ENCODE data around the gene PSEN2. TPM values are rescaled to one million over a fixed set of nuclear protein-coding genes. Genes with fewer than 3 reads are reported as not detected.

PSEN2 gene
- total and polyA plus RNA-seq, 2 donors (not counting 3 experiments of a cell fraction or from before 2014, with no cell fraction given) = 12.5 to 19.3 TPM

DNA sequence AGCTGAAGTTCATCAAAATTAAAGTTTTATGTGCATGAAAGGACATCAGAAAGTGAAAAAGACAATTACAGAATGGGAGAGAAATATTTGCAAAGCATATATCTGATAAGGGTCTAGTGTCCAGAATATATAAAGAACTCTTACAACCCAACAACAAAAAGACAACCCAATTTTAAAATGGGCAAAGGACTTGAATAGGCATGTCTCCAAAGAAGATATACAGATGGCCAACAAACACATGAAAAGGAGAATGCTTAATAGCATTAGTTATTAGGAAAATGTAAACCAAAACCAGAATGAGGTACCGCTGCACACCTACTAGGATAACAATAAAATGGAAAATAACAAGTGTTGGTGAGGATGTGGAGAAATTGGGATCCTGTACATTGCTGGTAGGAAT is 1.7 kb upstream of the PSEN2 start:
- no peak for DNase-seq (ENCODE audit: low read depth, low spot score)
- CTCF ChIA-PET = no interaction called here
- no peaks in the 10 kb centered on the region for H3K36me3 ChIP-seq (ENCODE audit: control insufficient read depth in 2 of 2, extremely low read depth in 1 of 2, insufficient read depth in 2 of 2, low read length in 2 of 2)
- POLR2A ChIA-PET = no interaction called here
- H3K9me1 ChIP-seq (replicated peaks; ENCODE audit: control insufficient read depth, extremely low read depth, insufficient read depth, low read length) = no peaks in the 10 kb centered on the region
- no peak overlapping the region for H3K9ac ChIP-seq (replicated peaks; ENCODE audit: extremely low read depth, insufficient read depth, low read length)
- dilution Hi-C loops (cut with MboI; ENCODE audit: extremely low pct_ligation_motif_present, low sequenced_read_pairs) = no loop called here
- H3K27ac ChIP-seq (ENCODE audit: insufficient read depth, low read depth, low read length) = no peak overlapping the region
- H3K9me3 ChIP-seq (replicated peaks; ENCODE audit: control insufficient read depth, insufficient read depth, low read length) = no peaks in the 10 kb centered on the region
- no peaks in the 10 kb centered on the region for H3K27me3 ChIP-seq (ENCODE audit: control insufficient read depth in 2 of 2, insufficient read depth in 2 of 2, low read length in 2 of 2)
- intact Hi-C loops (cut with micrococcal nuclease) = no loop called here
- FAIRE-seq = no peak
- no peak overlapping the region for H2AFZ ChIP-seq (ENCODE audit: low read depth, low read length)
- peaks cover 16% of the 10 kb centered on the region for H3K4me1 ChIP-seq (ENCODE audit: control insufficient read depth, extremely low read depth, insufficient read depth, low read length)
- TF ChIP-seq JUN (IDR thresholded peaks at IDR 0.05; ENCODE audit: borderline replicate concordance, insufficient read depth, insufficient read length, low read depth) (no peak), POLR2A (IDR thresholded peaks at IDR 0.05; ENCODE audit: low read depth, low read length) (no peak), POLR2AphosphoS5 (IDR thresholded peaks at IDR 0.05; ENCODE audit: insufficient read depth, low read depth, low read length) (no peak)
- BruUV-seq (replicated peaks) = no TSS peak
- H3K79me2 ChIP-seq (ENCODE audit: control insufficient read depth, insufficient read depth, low read length) = no peaks in the 10 kb centered on the region
- H4K20me1 ChIP-seq (replicated peaks; ENCODE audit: control insufficient read depth, extremely low read depth, insufficient read depth, low read length) = no peaks in the 10 kb centered on the region
- no peak overlapping the region for H3K4me3 ChIP-seq (replicated peaks in 1 of 3; ENCODE audit: insufficient read depth in 1 of 3, low read depth in 1 of 3, low read length in 3 of 3)
- no peak overlapping the region for H3K4me2 ChIP-seq (ENCODE audit: insufficient read depth, low read length)

DNA sequence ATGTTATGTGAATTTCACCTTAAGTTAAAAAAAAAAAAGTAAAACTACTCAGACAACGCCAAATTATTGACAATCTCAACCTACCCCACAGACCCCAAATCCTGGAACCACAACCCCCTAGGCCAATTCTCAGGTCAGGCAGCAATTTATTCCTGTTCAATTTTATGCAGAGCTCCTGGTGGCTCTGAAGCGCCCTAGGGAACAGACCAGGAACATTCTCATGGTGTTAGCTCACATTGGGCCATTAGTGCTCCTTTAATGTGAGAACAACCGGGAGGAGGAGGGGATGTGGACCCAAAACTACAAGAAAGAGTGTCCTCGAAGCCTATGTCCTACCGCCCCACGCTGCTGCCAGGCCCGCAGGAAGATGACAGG is 403 bp upstream of the PSEN2 start:
- Histone ChIP-seq H3K9me3 (replicated peaks; ENCODE audit: control insufficient read depth, insufficient read depth, low read length) (no peaks in the 10 kb centered on the region), H3K27ac (ENCODE audit: insufficient read depth, low read depth, low read length) (no peak overlapping the region), H3K9ac (replicated peaks; ENCODE audit: extremely low read depth, insufficient read depth, low read length) (no peak overlapping the region), H3K79me2 (ENCODE audit: control insufficient read depth, insufficient read depth, low read length) (no peaks in the 10 kb centered on the region), H3K4me3 (replicated peaks in 1 of 3; ENCODE audit: insufficient read depth in 1 of 3, low read depth in 1 of 3, low read length in 3 of 3) (peak overlapping the region in 2 of 3 experiments; percentile 55 to 61), H3K36me3 (ENCODE audit: control insufficient read depth in 2 of 2, extremely low read depth in 1 of 2, insufficient read depth in 2 of 2, low read length in 2 of 2) (no peaks in the 10 kb centered on the region), H3K4me2 (ENCODE audit: insufficient read depth, low read length) (peak overlapping the region; percentile 76), H3K27me3 (ENCODE audit: control insufficient read depth in 2 of 2, insufficient read depth in 2 of 2, low read length in 2 of 2) (no peaks in the 10 kb centered on the region), H3K4me1 (ENCODE audit: control insufficient read depth, extremely low read depth, insufficient read depth, low read length) (peaks cover 16% of the 10 kb centered on the region), H3K9me1 (replicated peaks; ENCODE audit: control insufficient read depth, extremely low read depth, insufficient read depth, low read length) (no peaks in the 10 kb centered on the region), H4K20me1 (replicated peaks; ENCODE audit: control insufficient read depth, extremely low read depth, insufficient read depth, low read length) (no peaks in the 10 kb centered on the region), H2AFZ (ENCODE audit: low read depth, low read length) (peak overlapping the region; percentile 94)
- ChIA-PET CTCF (interaction anchor here (1.3 kb wide), 1 partner anchor 16 kb away, joined by 3 read pairs; no protein-coding TSS in a partner anchor), POLR2A (no interaction called here)
- dilution Hi-C loops (cut with MboI; ENCODE audit: extremely low pct_ligation_motif_present, low sequenced_read_pairs) (no loop called here), intact Hi-C loops (cut with micrococcal nuclease) (loop anchor here (1.0 to 2.0 kb wide), 2 partner anchors 70 to 243 kb away; partner anchors contain the start of gene COQ8A)
- BruUV-seq (replicated peaks) = no TSS peak
- DNase-seq (ENCODE audit: low read depth, low spot score) (no peak), FAIRE-seq (no peak)
- TF ChIP-seq GATA2 (IDR thresholded peaks at IDR 0.05; ENCODE audit: insufficient read depth, insufficient read length, low read depth, low read length) (no peak), FOS (IDR thresholded peaks at IDR 0.05; ENCODE audit: borderline replicate concordance, insufficient read depth, low read length) (no peak), MYC (IDR thresholded peaks at IDR 0.05; ENCODE audit: low read depth, low read length) (no peak), POLR2AphosphoS5 (IDR thresholded peaks at IDR 0.05; ENCODE audit: insufficient read depth, low read depth, low read length) (no peak), EZH2 (IDR thresholded peaks at IDR 0.05; ENCODE audit: borderline replicate concordance, low read depth, low read length, severe bottlenecking) (no peak), POLR2A (IDR thresholded peaks at IDR 0.05; ENCODE audit: low read depth, low read length) (no peak), JUN (IDR thresholded peaks at IDR 0.05; ENCODE audit: borderline replicate concordance, insufficient read depth, insufficient read length, low read depth) (no peak)
- TF ChIP-seq, protein P1, sequence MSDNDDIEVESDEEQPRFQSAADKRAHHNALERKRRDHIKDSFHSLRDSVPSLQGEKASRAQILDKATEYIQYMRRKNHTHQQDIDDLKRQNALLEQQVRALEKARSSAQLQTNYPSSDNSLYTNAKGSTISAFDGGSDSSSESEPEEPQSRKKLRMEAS (IDR thresholded peaks at IDR 0.05; ENCODE audit: insufficient read depth, insufficient read length) = no peak
- TF ChIP-seq, protein P2, sequence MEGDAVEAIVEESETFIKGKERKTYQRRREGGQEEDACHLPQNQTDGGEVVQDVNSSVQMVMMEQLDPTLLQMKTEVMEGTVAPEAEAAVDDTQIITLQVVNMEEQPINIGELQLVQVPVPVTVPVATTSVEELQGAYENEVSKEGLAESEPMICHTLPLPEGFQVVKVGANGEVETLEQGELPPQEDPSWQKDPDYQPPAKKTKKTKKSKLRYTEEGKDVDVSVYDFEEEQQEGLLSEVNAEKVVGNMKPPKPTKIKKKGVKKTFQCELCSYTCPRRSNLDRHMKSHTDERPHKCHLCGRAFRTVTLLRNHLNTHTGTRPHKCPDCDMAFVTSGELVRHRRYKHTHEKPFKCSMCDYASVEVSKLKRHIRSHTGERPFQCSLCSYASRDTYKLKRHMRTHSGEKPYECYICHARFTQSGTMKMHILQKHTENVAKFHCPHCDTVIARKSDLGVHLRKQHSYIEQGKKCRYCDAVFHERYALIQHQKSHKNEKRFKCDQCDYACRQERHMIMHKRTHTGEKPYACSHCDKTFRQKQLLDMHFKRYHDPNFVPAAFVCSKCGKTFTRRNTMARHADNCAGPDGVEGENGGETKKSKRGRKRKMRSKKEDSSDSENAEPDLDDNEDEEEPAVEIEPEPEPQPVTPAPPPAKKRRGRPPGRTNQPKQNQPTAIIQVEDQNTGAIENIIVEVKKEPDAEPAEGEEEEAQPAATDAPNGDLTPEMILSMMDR (IDR thresholded peaks at IDR 0.05; ENCODE audit: extremely low read depth in 1 of 2, insufficient read depth in 1 of 2, low read depth in 1 of 2, low read length in 2 of 2) = no peak
